Loucy (cell line): Measurements from ENCODE around the gene TGFBR3.

Source experiments
- H2AFZ ChIP-seq: fragments of 200-600 bp; sonication (generic); 2 replicates; pipeline ENCODE4 v1.6.0; 2016; ENCODE audit warnings: antibody characterized with exemption, mild to moderate bottlenecking, low read length, moderate library complexity
- H3F3A ChIP-seq: fragments of 200-600 bp; 2 replicates; pipeline ENCODE4 v1.6.0; 2016; ENCODE audit warnings: antibody characterized with exemption, low read depth, mild to moderate bottlenecking
- H3K27me3 ChIP-seq: fragments of 200-600 bp; sonication (generic); 2 replicates; pipeline ENCODE4 v1.6.1; 2014; ENCODE audit warnings: low read length, mild to moderate bottlenecking; ENCODE audit not compliant: insufficient read depth, poor library complexity, severe bottlenecking
- H3K36me3 ChIP-seq: fragments of 200-600 bp; sonication (generic); 2 replicates; pipeline ENCODE4 v1.6.1; 2016; ENCODE audit warnings: low read length; ENCODE audit not compliant: insufficient read depth
- H3K4me1 ChIP-seq: fragments of 200-600 bp; sonication (generic); 2 replicates; pipeline ENCODE4 v1.5.1; 2014; ENCODE audit warnings: low read length, mild to moderate bottlenecking; ENCODE audit not compliant: insufficient read depth, poor library complexity, severe bottlenecking
- H3K4me2 ChIP-seq: fragments of 200-600 bp; sonication (generic); 2 replicates; pipeline ENCODE4 v1.6.0; 2014; ENCODE audit warnings: antibody characterized with exemption, low read length, low read depth, mild to moderate bottlenecking; ENCODE audit not compliant: poor library complexity, severe bottlenecking
- H3K4me3 ChIP-seq: fragments of 200-600 bp; sonication (generic); 2 replicates; pipeline ENCODE4 v1.5.1; 2014; ENCODE audit warnings: low read length, mild to moderate bottlenecking, mixed read lengths; ENCODE audit not compliant: poor library complexity, severe bottlenecking
- H3K79me2 ChIP-seq: fragments of 200-600 bp; sonication (generic); 2 replicates; pipeline ENCODE4 v1.6.1; 2014; ENCODE audit warnings: low read length; ENCODE audit not compliant: insufficient read depth
- H3K9ac ChIP-seq: fragments of 200-600 bp; sonication (generic); 2 replicates; pipeline ENCODE4 v1.6.0; 2014; ENCODE audit warnings: mild to moderate bottlenecking, low read depth, low read length, moderate library complexity; ENCODE audit not compliant: poor library complexity, severe bottlenecking
- H3K9me2 ChIP-seq: fragments of 200-600 bp; sonication (generic); replicated peaks from 2 replicates; pipeline ENCODE4 v1.6.1; 2016; ENCODE audit warnings: low read depth, low read length, mixed read lengths
- H3K9me3 ChIP-seq: fragments of 200-600 bp; sonication (generic); 2 replicates; pipeline ENCODE4 v1.6.1; 2014; ENCODE audit warnings: mild to moderate bottlenecking, antibody characterized with exemption, low read length, low read depth; ENCODE audit not compliant: insufficient read depth
- H4K20me1 ChIP-seq: fragments of 200-600 bp; sonication (generic); 2 replicates; pipeline ENCODE4 v1.6.0; 2014; ENCODE audit warnings: antibody characterized with exemption, low read length, mild to moderate bottlenecking; ENCODE audit not compliant: insufficient read depth, poor library complexity, severe bottlenecking
- EZH2phosphoT487 ChIP-seq: fragments of 200-600 bp; IDR thresholded peaks from 2 replicates; pipeline ENCODE4 v1.6.1; 2018; ENCODE audit warnings: antibody characterized with exemption, mild to moderate bottlenecking, moderate library complexity, borderline replicate concordance
- TF ChIP-seq, protein P1 (sequence below): fragments of 200-600 bp; sonication (generic); conservative IDR thresholded peaks from 2 replicates; pipeline ENCODE4 v1.5.1; 2014; ENCODE audit warnings: mild to moderate bottlenecking, antibody characterized with exemption, low read length

TGFBR3 gene

DNA sequence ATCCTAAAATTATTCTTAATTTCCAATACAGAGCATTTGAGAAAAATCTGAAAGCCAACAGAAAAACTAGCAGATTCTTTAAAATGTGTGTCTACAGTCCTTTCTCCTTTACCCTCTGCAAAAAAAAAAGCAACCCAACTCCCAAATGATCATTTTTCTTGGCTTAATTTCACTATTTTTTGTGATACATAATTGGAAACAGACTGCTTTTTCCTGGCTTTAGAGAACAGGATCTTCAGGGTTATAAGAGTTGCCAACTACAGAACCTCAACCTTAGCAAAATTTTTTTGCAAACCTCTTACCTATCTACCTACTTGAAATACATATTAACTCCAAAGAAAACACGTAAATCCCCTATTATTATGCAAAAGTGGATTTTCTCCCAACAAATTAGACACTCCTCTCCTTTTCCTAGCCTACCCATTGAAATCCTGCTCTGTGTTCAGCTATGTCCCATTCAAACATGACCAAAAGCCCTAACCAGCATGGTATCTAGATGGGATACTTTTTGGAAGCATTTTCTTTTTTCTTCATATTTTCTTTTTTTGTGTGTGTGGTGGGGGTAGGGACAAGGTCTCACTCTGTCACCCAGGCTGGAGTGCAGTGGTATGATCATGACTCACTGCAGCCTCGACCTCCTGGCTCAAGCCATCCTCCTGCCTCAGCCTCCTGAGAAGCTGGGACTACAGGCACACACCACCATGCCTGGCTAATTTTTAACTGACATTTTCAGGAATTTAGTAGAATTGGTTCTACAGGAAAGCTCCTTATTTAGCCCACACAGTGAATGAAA, 9.0 kb downstream of the TGFBR3 start:
- H3F3A ChIP-seq = no peaks in the 10 kb centered on the region
- H3K9ac ChIP-seq = no peak overlapping the region
- no peak overlapping the region for H3K4me2 ChIP-seq
- H4K20me1 ChIP-seq = no peaks in the 10 kb centered on the region
- H3K9me3 ChIP-seq = no peaks in the 10 kb centered on the region
- H3K27me3 ChIP-seq = no peaks in the 10 kb centered on the region
- no peak overlapping the region for H3K4me3 ChIP-seq
- H2AFZ ChIP-seq = no peak overlapping the region
- no peaks in the 10 kb centered on the region for H3K36me3 ChIP-seq
- no peak for TF ChIP-seq EZH2phosphoT487
- TF ChIP-seq, protein P1, sequence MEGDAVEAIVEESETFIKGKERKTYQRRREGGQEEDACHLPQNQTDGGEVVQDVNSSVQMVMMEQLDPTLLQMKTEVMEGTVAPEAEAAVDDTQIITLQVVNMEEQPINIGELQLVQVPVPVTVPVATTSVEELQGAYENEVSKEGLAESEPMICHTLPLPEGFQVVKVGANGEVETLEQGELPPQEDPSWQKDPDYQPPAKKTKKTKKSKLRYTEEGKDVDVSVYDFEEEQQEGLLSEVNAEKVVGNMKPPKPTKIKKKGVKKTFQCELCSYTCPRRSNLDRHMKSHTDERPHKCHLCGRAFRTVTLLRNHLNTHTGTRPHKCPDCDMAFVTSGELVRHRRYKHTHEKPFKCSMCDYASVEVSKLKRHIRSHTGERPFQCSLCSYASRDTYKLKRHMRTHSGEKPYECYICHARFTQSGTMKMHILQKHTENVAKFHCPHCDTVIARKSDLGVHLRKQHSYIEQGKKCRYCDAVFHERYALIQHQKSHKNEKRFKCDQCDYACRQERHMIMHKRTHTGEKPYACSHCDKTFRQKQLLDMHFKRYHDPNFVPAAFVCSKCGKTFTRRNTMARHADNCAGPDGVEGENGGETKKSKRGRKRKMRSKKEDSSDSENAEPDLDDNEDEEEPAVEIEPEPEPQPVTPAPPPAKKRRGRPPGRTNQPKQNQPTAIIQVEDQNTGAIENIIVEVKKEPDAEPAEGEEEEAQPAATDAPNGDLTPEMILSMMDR = no peak
- no peaks in the 10 kb centered on the region for H3K9me2 ChIP-seq
- peaks cover 11% of the 10 kb centered on the region for H3K4me1 ChIP-seq
- H3K79me2 ChIP-seq = no peaks in the 10 kb centered on the region

DNA sequence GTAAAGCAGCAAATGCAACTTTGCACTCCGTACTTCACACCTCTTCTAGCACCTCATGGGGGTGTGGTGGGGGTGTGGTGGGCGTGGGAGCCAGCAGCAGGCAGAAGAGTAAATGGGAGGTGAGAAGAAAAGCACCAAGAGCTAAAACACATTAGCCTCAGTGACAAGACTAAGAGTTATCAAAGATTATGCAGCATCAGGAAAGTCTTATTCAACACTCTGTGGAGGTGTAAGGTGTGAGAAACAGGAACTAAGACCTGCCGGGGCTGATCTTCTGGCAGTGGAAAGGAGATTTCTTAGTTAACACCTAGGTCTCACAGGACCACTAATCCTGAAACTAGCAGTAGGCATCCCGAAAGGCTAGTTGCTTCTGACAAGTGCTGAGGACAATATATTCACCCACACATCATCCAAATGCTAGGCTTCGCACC, 9.9 kb downstream of the TGFBR3 start:
- Histone ChIP-seq H3K4me1 (peaks cover 15% of the 10 kb centered on the region), H2AFZ (no peak overlapping the region), H3K27me3 (no peaks in the 10 kb centered on the region), H3K79me2 (no peaks in the 10 kb centered on the region), H3K36me3 (no peaks in the 10 kb centered on the region), H3K4me3 (no peak overlapping the region), H4K20me1 (no peaks in the 10 kb centered on the region), H3K9me2 (no peaks in the 10 kb centered on the region), H3F3A (no peaks in the 10 kb centered on the region), H3K9ac (no peak overlapping the region), H3K9me3 (no peaks in the 10 kb centered on the region), H3K4me2 (no peak overlapping the region)
- TF ChIP-seq EZH2phosphoT487 = no peak
- TF ChIP-seq, protein P1 = no peak

- Histone ChIP-seq H3K4me1 (peaks cover 20% of the 10 kb centered on the region), H3K79me2 (no peaks in the 10 kb centered on the region), H3K9me3 (no peaks in the 10 kb centered on the region), H3K4me2 (no peak overlapping the region), H3K9me2 (no peaks in the 10 kb centered on the region), H3F3A (no peaks in the 10 kb centered on the region), H3K36me3 (no peaks in the 10 kb centered on the region), H3K27me3 (no peaks in the 10 kb centered on the region), H3K9ac (no peak overlapping the region), H4K20me1 (no peaks in the 10 kb centered on the region), H3K4me3 (no peak overlapping the region), H2AFZ (no peak overlapping the region)
- TF ChIP-seq, protein P1 = no peak
- TF ChIP-seq EZH2phosphoT487 = no peak
Observed at GRCh38 chr1:91874167-91874566, 11.8 kb downstream of the TGFBR3 start.
